ENCODE results near the gene FCGBP. TPM values are rescaled to one million over a fixed set of nuclear protein-coding genes. Genes with fewer than 3 reads are reported as not detected.
"Not testable (repeated sequence)": the region's sequence is repeated elsewhere in the genome, so short reads cannot be mapped to it uniquely, and the experiment has no call there.

Gene FCGBP
- total RNA-seq, 1 experiment from 2014 or later: 8.7 TPM

DNA sequence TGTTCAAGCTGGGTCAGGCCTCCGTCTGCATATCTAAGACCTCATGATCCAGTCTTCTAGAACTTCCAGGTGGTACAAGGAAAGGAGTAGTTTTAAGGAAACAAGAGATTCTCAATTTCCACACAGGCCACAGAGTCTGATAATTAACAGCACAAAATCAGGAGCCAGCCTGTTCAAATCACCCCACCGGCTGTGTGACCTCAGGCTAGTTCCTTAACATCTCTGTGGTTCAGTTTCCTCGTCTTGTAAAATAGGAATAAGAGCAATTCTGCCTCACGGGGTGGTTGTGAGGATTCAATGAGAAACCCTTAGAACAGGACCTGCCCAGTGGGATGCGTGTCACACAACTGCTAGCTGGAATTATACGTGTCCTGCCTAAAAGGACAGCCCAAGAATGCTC, 25.6 kb downstream of the FCGBP start:
- H3K9me3 ChIP-seq (ENCODE audit: low read depth, low read length, poor library complexity, severe bottlenecking): no peaks in the 10 kb centered on the region
- POLR2A ChIA-PET (ENCODE audit: low non-redundant PET): interaction anchor here (0.5 kb wide), 1 partner anchor 13 kb away, joined by 3 read pairs; no protein-coding TSS in a partner anchor
- intact Hi-C loops (cut with micrococcal nuclease; ENCODE audit: unreplicated experiment): no loop called here
- H3K4me1 ChIP-seq (ENCODE audit: insufficient read depth, low read length, poor library complexity, severe bottlenecking): no peaks in the 10 kb centered on the region
- no peak overlapping the region for H3K4me3 ChIP-seq (ENCODE audit: low read depth, low read length, poor library complexity, severe bottlenecking)
- no peak for DNase-seq (ENCODE audit: low spot score)
- no TSS peak for BruUV-seq (replicated peaks)
- no peaks in the 10 kb centered on the region for H3K27me3 ChIP-seq (replicated peaks; ENCODE audit: insufficient read depth, low read depth, low read length, poor library complexity)
- H3K36me3 ChIP-seq (ENCODE audit: insufficient read depth, low read length, poor library complexity, severe bottlenecking): peaks cover 2% of the 10 kb centered on the region
- CTCF ChIA-PET: no interaction called here
- H3K27ac ChIP-seq (ENCODE audit: low read depth, low read length, poor library complexity, severe bottlenecking): no peak overlapping the region
- no peak for TF ChIP-seq EZH2 (IDR thresholded peaks at IDR 0.05; ENCODE audit: borderline replicate concordance, low read depth, low read length, poor library complexity, severe bottlenecking)
- TF ChIP-seq, protein P1, sequence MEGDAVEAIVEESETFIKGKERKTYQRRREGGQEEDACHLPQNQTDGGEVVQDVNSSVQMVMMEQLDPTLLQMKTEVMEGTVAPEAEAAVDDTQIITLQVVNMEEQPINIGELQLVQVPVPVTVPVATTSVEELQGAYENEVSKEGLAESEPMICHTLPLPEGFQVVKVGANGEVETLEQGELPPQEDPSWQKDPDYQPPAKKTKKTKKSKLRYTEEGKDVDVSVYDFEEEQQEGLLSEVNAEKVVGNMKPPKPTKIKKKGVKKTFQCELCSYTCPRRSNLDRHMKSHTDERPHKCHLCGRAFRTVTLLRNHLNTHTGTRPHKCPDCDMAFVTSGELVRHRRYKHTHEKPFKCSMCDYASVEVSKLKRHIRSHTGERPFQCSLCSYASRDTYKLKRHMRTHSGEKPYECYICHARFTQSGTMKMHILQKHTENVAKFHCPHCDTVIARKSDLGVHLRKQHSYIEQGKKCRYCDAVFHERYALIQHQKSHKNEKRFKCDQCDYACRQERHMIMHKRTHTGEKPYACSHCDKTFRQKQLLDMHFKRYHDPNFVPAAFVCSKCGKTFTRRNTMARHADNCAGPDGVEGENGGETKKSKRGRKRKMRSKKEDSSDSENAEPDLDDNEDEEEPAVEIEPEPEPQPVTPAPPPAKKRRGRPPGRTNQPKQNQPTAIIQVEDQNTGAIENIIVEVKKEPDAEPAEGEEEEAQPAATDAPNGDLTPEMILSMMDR (conservative IDR thresholded peaks at IDR 0.05; ENCODE audit: low read depth, low read length): no peak

DNA sequence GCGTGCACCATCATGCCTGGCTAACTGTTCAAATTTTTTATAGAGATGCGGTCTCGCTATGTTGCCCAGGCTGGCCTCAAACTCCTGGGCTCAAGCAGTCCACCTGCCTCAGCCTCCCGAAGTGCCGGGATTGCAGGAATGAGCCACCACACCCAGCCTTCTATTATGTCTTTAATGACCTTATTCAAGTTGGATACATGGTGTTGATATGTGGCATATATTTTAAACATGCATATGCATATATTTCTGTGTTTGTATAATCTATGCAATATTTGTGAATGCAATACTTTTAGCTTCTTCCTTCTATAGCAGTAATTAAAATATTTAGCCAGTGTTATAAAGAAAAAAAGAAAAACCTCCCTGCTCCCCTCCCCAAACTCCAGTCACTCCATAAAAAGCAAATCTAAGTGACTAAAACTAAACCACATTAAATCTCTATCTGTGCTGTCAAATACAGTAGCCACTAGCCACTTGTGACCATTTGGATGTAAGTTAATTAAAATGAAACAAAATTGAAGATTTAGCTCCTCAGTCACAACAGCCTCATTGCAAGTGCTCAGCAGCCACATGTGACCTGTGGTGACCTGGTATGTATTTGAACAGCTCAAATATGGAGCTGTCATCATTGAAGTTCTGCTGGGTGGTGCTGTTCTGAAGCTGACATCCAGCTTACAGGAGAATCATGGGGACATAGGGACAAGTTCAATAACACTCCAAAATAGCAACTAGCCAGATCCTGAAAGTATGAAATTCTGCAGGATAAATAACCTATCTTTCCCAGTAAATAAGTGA, 27.4 kb downstream of the FCGBP start:
- BruUV-seq (replicated peaks): no TSS peak
- POLR2A ChIA-PET (ENCODE audit: low non-redundant PET): interaction anchor here (0.7 kb wide), 1 partner anchor 756 kb away, joined by 3 read pairs; no protein-coding TSS in a partner anchor

DNA sequence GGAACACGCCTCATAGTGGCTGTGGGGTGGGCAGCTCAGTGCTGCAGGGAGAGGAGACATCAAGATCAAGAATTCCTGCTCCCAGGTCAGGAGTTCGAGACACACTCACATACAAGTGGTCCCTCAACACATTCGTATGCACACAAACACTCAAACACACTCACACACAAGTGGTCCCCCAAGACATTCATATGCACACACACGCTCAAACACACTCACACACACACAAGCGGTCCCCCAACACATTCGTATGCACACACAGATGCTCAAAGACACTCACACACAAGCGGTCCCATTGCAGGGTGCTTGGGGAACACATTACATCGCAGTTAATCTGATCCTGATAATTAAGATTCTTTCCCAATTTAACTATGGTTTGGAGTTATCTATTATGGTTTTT, 28.2 kb downstream of the FCGBP start:
- DNase-seq (ENCODE audit: low spot score): no peak
- TF ChIP-seq, protein P1 (conservative IDR thresholded peaks at IDR 0.05; ENCODE audit: low read depth, low read length): no peak
- TF ChIP-seq EZH2 (IDR thresholded peaks at IDR 0.05; ENCODE audit: borderline replicate concordance, low read depth, low read length, poor library complexity, severe bottlenecking): no peak
- Histone ChIP-seq H3K4me3 (ENCODE audit: low read depth, low read length, poor library complexity, severe bottlenecking) (no peak overlapping the region), H3K27ac (ENCODE audit: low read depth, low read length, poor library complexity, severe bottlenecking) (no peak overlapping the region), H3K36me3 (ENCODE audit: insufficient read depth, low read length, poor library complexity, severe bottlenecking) (no peaks in the 10 kb centered on the region), H3K9me3 (ENCODE audit: low read depth, low read length, poor library complexity, severe bottlenecking) (no peaks in the 10 kb centered on the region), H3K4me1 (ENCODE audit: insufficient read depth, low read length, poor library complexity, severe bottlenecking) (no peaks in the 10 kb centered on the region), H3K27me3 (replicated peaks; ENCODE audit: insufficient read depth, low read depth, low read length, poor library complexity) (no peaks in the 10 kb centered on the region)
- intact Hi-C loops (cut with micrococcal nuclease; ENCODE audit: unreplicated experiment): no loop called here
- no TSS peak for BruUV-seq (replicated peaks)
- POLR2A ChIA-PET (ENCODE audit: low non-redundant PET): no interaction called here
- CTCF ChIA-PET: no interaction called here

More for the DNA sequence above, 27.4 kb downstream of the FCGBP start:
- H3K4me1 ChIP-seq (ENCODE audit: insufficient read depth, low read length, poor library complexity, severe bottlenecking): no peaks in the 10 kb centered on the region
- no peak overlapping the region for H3K27ac ChIP-seq (ENCODE audit: low read depth, low read length, poor library complexity, severe bottlenecking)
- no peaks in the 10 kb centered on the region for H3K9me3 ChIP-seq (ENCODE audit: low read depth, low read length, poor library complexity, severe bottlenecking)
- H3K36me3 ChIP-seq (ENCODE audit: insufficient read depth, low read length, poor library complexity, severe bottlenecking): no peaks in the 10 kb centered on the region
- TF ChIP-seq, protein P1 (conservative IDR thresholded peaks at IDR 0.05; ENCODE audit: low read depth, low read length): no peak
- no peak for TF ChIP-seq EZH2 (IDR thresholded peaks at IDR 0.05; ENCODE audit: borderline replicate concordance, low read depth, low read length, poor library complexity, severe bottlenecking)
- DNase-seq (ENCODE audit: low spot score): no peak
- no peak overlapping the region for H3K4me3 ChIP-seq (ENCODE audit: low read depth, low read length, poor library complexity, severe bottlenecking)
- intact Hi-C loops (cut with micrococcal nuclease; ENCODE audit: unreplicated experiment): no loop called here
- CTCF ChIA-PET: no interaction called here
- H3K27me3 ChIP-seq (replicated peaks; ENCODE audit: insufficient read depth, low read depth, low read length, poor library complexity): no peaks in the 10 kb centered on the region

- POLR2A ChIA-PET (ENCODE audit: low non-redundant PET); H3K9me3 ChIP-seq (ENCODE audit: low read depth, low read length, poor library complexity, severe bottlenecking); CTCF ChIA-PET; BruUV-seq (replicated peaks); intact Hi-C loops (cut with micrococcal nuclease; ENCODE audit: unreplicated experiment); DNase-seq (ENCODE audit: low spot score); H3K27ac ChIP-seq (ENCODE audit: low read depth, low read length, poor library complexity, severe bottlenecking); H3K36me3 ChIP-seq (ENCODE audit: insufficient read depth, low read length, poor library complexity, severe bottlenecking); H3K27me3 ChIP-seq (replicated peaks; ENCODE audit: insufficient read depth, low read depth, low read length, poor library complexity); H3K4me1 ChIP-seq (ENCODE audit: insufficient read depth, low read length, poor library complexity, severe bottlenecking); H3K4me3 ChIP-seq (ENCODE audit: low read depth, low read length, poor library complexity, severe bottlenecking): not testable (repeated sequence)
These were observed 30.8 kb downstream of the FCGBP start for GRCh38 chr19:39903486-39904091.

GRCh38 chr19:39902326-39902725, 32.1 kb downstream of the FCGBP start:
- H3K27ac ChIP-seq (ENCODE audit: low read depth, low read length, poor library complexity, severe bottlenecking); intact Hi-C loops (cut with micrococcal nuclease; ENCODE audit: unreplicated experiment); H3K4me1 ChIP-seq (ENCODE audit: insufficient read depth, low read length, poor library complexity, severe bottlenecking); BruUV-seq (replicated peaks); H3K4me3 ChIP-seq (ENCODE audit: low read depth, low read length, poor library complexity, severe bottlenecking); H3K9me3 ChIP-seq (ENCODE audit: low read depth, low read length, poor library complexity, severe bottlenecking); H3K36me3 ChIP-seq (ENCODE audit: insufficient read depth, low read length, poor library complexity, severe bottlenecking); CTCF ChIA-PET; POLR2A ChIA-PET (ENCODE audit: low non-redundant PET); DNase-seq (ENCODE audit: low spot score); H3K27me3 ChIP-seq (replicated peaks; ENCODE audit: insufficient read depth, low read depth, low read length, poor library complexity): not testable (repeated sequence)

All from A673 (cell line).